Stimulated activated CD8-positive, alpha-beta memory T cell treated with anti-CD3 and anti-CD28 coated beads, Interleukin-7, amount 100 ng/mL, for 24 hours (primary cell): Measurements from ENCODE around the gene IL17RB.

Experiments used
- DNase-seq: peaks from one replicate; pipeline ENCODE4 v3.0.0-alpha.2; 2020; ENCODE audit warnings: low read depth

IL17RB gene

GRCh38 chr3:53811143-53811927, 35.0 kb upstream of the IL17RB start:
- no peak for DNase-seq

- no peak for DNase-seq
These were observed 33.9 kb upstream of the IL17RB start for GRCh38 chr3:53812434-53812833.

- no peak for DNase-seq
These were observed 33.1 kb upstream of the IL17RB start for GRCh38 chr3:53813229-53813628.

- no peak for DNase-seq
These were observed 32.5 kb upstream of the IL17RB start for GRCh38 chr3:53813876-53814275.

GRCh38 chr3:53815067-53815466, 31.3 kb upstream of the IL17RB start:
- no peak for DNase-seq

- DNase-seq, result no peak
These were observed 30.7 kb upstream of the IL17RB start for GRCh38 chr3:53815651-53816050.

GRCh38 chr3:53816425-53816824, 29.9 kb upstream of the IL17RB start:
- DNase-seq, result no peak

GRCh38 chr3:53817211-53817610, 29.2 kb upstream of the IL17RB start:
- no peak for DNase-seq

- DNase-seq, result no peak
These were observed 28.6 kb upstream of the IL17RB start for GRCh38 chr3:53817809-53818208.

- no peak for DNase-seq
These were observed 27.9 kb upstream of the IL17RB start for GRCh38 chr3:53818221-53819162.

- no peak for DNase-seq
These were observed 27.1 kb upstream of the IL17RB start for GRCh38 chr3:53819163-53819868.

GRCh38 chr3:53820084-53820483, 26.3 kb upstream of the IL17RB start:
- no peak for DNase-seq

GRCh38 chr3:53820756-53821580, 25.4 kb upstream of the IL17RB start:
- DNase-seq, result no peak

- DNase-seq, result no peak
These were observed 24.7 kb upstream of the IL17RB start for GRCh38 chr3:53821631-53822121.

GRCh38 chr3:53822331-53822741, 24.0 kb upstream of the IL17RB start:
- no peak for DNase-seq

- no peak for DNase-seq
These were observed 23.1 kb upstream of the IL17RB start for GRCh38 chr3:53823026-53823955.

- no peak for DNase-seq
These were observed 22.3 kb upstream of the IL17RB start for GRCh38 chr3:53823956-53824657.

GRCh38 chr3:53824795-53825194, 21.6 kb upstream of the IL17RB start:
- DNase-seq, result no peak

GRCh38 chr3:53826048-53826447, 20.3 kb upstream of the IL17RB start:
- no peak for DNase-seq

- no peak for DNase-seq
These were observed 17.8 kb upstream of the IL17RB start for GRCh38 chr3:53828581-53828980.
